GM12878 (cell line): Measurements from ENCODE around the gene ANKRD28. TPM values are rescaled to one million over a fixed set of nuclear protein-coding genes. Genes with fewer than 3 reads are reported as not detected.
A peak's percentile ranks its signal among the peaks of the same experiment; 100 is the strongest.

Experiments used
- ASH2L ChIP-seq: fragments of 300-600, 200-600 bp; sonication (generic); IDR thresholded peaks from 2 replicates; pipeline ENCODE4 v1.6.1; 2017; ENCODE audit warnings: low read depth, mild to moderate bottlenecking, borderline replicate concordance
- ATF7 ChIP-seq: fragments of 450-650 bp; IDR thresholded peaks from 2 replicates; pipeline ENCODE4 v1.6.1; 2016; ENCODE audit warnings: low read depth, mild to moderate bottlenecking
- BCL11A ChIP-seq: IDR thresholded peaks from 2 replicates; pipeline ENCODE4 v1.6.1; 2011; ENCODE audit warnings: low read depth, low read length
- BMI1 ChIP-seq: fragments of 450-650 bp; IDR thresholded peaks from 2 replicates; pipeline ENCODE4 v1.6.1; 2016; ENCODE audit warnings: mild to moderate bottlenecking, moderate library complexity, borderline replicate concordance
- CBFB ChIP-seq: IDR thresholded peaks from 2 replicates; pipeline ENCODE4 v1.6.1; 2016; ENCODE audit warnings: antibody characterized with exemption, low read depth
- CREM ChIP-seq: IDR thresholded peaks from 2 replicates; pipeline ENCODE4 v1.6.1; 2014; ENCODE audit warnings: antibody characterized with exemption, low read depth
- FOXM1 ChIP-seq: IDR thresholded peaks from 2 replicates; pipeline ENCODE4 v1.6.1; 2012; ENCODE audit warnings: low read depth, mild to moderate bottlenecking, inconsistent platforms, low read length, moderate library complexity
- IRF4 ChIP-seq: IDR thresholded peaks from 2 replicates; pipeline ENCODE4 v1.6.1; 2011; ENCODE audit warnings: low read depth, low read length
- JUNB ChIP-seq: IDR thresholded peaks from 2 replicates; pipeline ENCODE4 v1.6.1; 2016; ENCODE audit warnings: antibody characterized with exemption, mild to moderate bottlenecking
- PML ChIP-seq: IDR thresholded peaks from 2 replicates; pipeline ENCODE4 v1.6.1; 2012; ENCODE audit warnings: low read length, inconsistent platforms
- SKIL ChIP-seq: fragments of 450-650 bp; IDR thresholded peaks from 2 replicates; pipeline ENCODE4 v1.6.1; 2017; ENCODE audit warnings: mild to moderate bottlenecking, low read depth, inconsistent platforms; ENCODE audit not compliant: poor library complexity, severe bottlenecking
- TCF7 ChIP-seq: IDR thresholded peaks from 2 replicates; pipeline ENCODE4 v1.6.1; 2014; ENCODE audit warnings: antibody characterized with exemption, borderline replicate concordance
- ZBED1 ChIP-seq: IDR thresholded peaks from 2 replicates; pipeline ENCODE4 v1.6.1; 2016; ENCODE audit warnings: borderline replicate concordance
- ZNF24 ChIP-seq: fragments of 450-650 bp; IDR thresholded peaks from 2 replicates; pipeline ENCODE4 v1.6.1; 2017; ENCODE audit warnings: antibody characterized with exemption, mild to moderate bottlenecking
- polyA plus RNA-seq, 11 experiments: library from polyadenylated mRNA; depleted of rRNA in 4 of 11; unstranded in 6 of 11; stranded (reverse) in 5 of 11; fragments of >200 nt; fragmentation: Nextera tagmentation in 4 of 11; fragmentation: Illumina TruSeq in 1 of 11; extraction: Ambion mirVana in 4 of 11; extraction: Trizol in 1 of 11; gene quantifications; 1 replicate in 1 of 11; 2 replicates in 10 of 11; pipeline versions ENCODE4 v1.2.1 to v1.2.3, GENCODE V29; 2011 to 2016; ENCODE audit warnings: inconsistent platforms in 2 of 11, missing spikeins in 2 of 11, low read depth in 1 of 11
- total RNA-seq, 4 experiments: library from RNA; depleted of rRNA in 3 of 4; stranded (reverse); fragments of >200 nt in 3 of 4; fragmentation: Illumina TruSeq in 1 of 4; extraction: Trizol in 1 of 4; gene quantifications; 2 replicates each; pipeline versions ENCODE4 v1.2.1 to v1.2.3, GENCODE V29; 2013 to 2021

ANKRD28 gene
- total and polyA plus RNA-seq, 10 of the 15 experiments (the other 5 are each of a cell fraction or from before 2014, with no cell fraction given): 11.2 to 105 (median 38.3) TPM

GRCh38 chr3:15638891-15639262 is 158.9 kb downstream of the ANKRD28 start (continued):
- TF ChIP-seq CREM (peak; percentile 85), ZBED1 (peak; percentile 63; the same call in 1 of the 2 replicates), ASH2L (no peak), ZNF24 (0 out of 2 replicates have a peak, but pooled peaks have one; percentile 24), TCF7 (0 out of 2 replicates have a peak, but pooled peaks have one; percentile 40), ATF7 (peak; percentile 57; the same call in 1 of the 2 replicates), FOXM1 (peak; percentile 76; the same call in 1 of the 2 replicates), BMI1 (no peak), PML (no peak), IRF4 (peak; percentile 72; the same call in 1 of the 2 replicates), CBFB (0 out of 2 replicates have a peak, but pooled peaks have one; percentile 34), JUNB (peak; percentile 89), BCL11A (peak; percentile 64; the same call in 1 of the 2 replicates), SKIL (peak; percentile 47)
